Body of pancreas (tissue), 4 donors: Measurements from ENCODE around the gene CADPS. TPM values are rescaled to one million over a fixed set of nuclear protein-coding genes. Genes with fewer than 3 reads are reported as not detected.

Experiments
- ATAC-seq: fragments of 150-250 bp; one replicate; pipeline ENCODE4 v1.9.1; 2016
- DNase-seq, 4 donors: peaks; one replicate each; pipeline ENCODE4 v3.0.0-alpha.2; 2019
- H3K27ac ChIP-seq, 4 donors: fragments of 200-600 bp; sonication (generic); 1 replicate in 3 of 4; 2 replicates in 1 of 4; pipeline versions ENCODE4 v1.5.1 to v1.6.1; 2016 to 2019; ENCODE audit warnings: mild to moderate bottlenecking in 1 of 4, mixed read lengths in 1 of 4, moderate library complexity in 1 of 4
- H3K27me3 ChIP-seq, 2 donors: fragments of 200-600 bp; sonication (generic); one replicate each; pipeline ENCODE4 v1.6.0; 2016; ENCODE audit warnings: mild to moderate bottlenecking in 1 of 2
- H3K36me3 ChIP-seq, 2 donors: fragments of 200-600 bp; sonication (generic); replicated peaks in 1 of 2; 2 replicates each; pipeline ENCODE4 v1.5.1; 2016; ENCODE audit warnings: low read depth in 2 of 2; ENCODE audit not compliant: insufficient read depth in 1 of 2
- H3K4me1 ChIP-seq: fragments of 200-600 bp; sonication (generic); one replicate; pipeline ENCODE4 v1.6.0; 2016
- H3K4me3 ChIP-seq, 2 donors: fragments of 200-600 bp; sonication (generic); 1 replicate in 1 of 2; 2 replicates in 1 of 2; pipeline ENCODE4 v1.5.1; 2016 to 2019
- H3K9me3 ChIP-seq, 3 donors: fragments of 200-600 bp; sonication (generic); 1 replicate in 2 of 3; 2 replicates in 1 of 3; pipeline ENCODE4 v1.5.1; 2016
- POLR2A ChIP-seq, 3 donors: fragments of 450-650 bp; IDR thresholded peaks; one replicate each; pipeline ENCODE4 v1.6.1; 2016; ENCODE audit warnings: antibody characterized with exemption in 3 of 3, mild to moderate bottlenecking in 2 of 3
- WGBS, 2 donors: methylation state at CpG; one replicate each; pipeline ENCODE4 v1.1.5; 2017; 5-methylcytosine and 5-hydroxymethylcytosine counted together
- intact Hi-C: fragments of 100-400 bp; cut with DNase I; formaldehyde crosslinking; loops from one replicate; pipeline ENCODE4 v1.15.1; 2023
- total RNA-seq, 2 donors: library from RNA; depleted of rRNA; stranded (reverse); fragments of >200 nt; gene quantifications; one replicate each; pipeline ENCODE4 v1.1.0, GENCODE V29; 2016
- TF ChIP-seq, protein P1 (sequence below), 7 experiments: fragments of 450-650 bp in 4 of 7; fragments of 200-600 bp in 3 of 7; sonication (generic) in 3 of 7; IDR thresholded peaks; one replicate each; pipeline ENCODE4 v1.5.1; 2016 to 2019; ENCODE audit warnings: antibody characterized with exemption in 7 of 7

CADPS gene
- total RNA-seq, 2 donors from 2014 or later: 22.1 to 67.6 TPM

DNA sequence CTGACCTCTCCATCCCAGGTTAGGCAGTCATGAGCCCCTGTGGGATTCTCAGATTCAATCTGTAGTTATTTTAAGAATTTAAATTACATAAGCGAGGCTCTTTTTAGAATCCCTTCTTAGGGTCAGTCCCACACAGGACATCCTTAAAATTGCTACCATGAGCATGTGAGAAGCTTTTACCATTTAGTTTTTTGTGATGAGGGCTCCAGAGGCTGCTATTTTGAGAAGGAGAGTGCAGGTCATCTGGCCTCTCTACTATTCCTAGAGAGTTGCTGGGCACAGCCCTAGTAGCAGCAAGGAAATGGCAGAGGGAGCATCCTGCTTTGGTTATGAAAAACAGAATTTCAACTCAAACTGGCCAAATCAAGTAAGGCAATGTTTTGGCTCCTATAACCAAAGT is 13.6 kb upstream of the CADPS start:
- Histone ChIP-seq H3K36me3 (no peaks in the 10 kb centered on the region), H3K27ac (no peak overlapping the region), H3K4me1 (no peaks in the 10 kb centered on the region), H3K9me3 (no peaks in the 10 kb centered on the region), H3K4me3 (no peak overlapping the region), H3K27me3 (no peaks in the 10 kb centered on the region)
- no peak for TF ChIP-seq POLR2A (IDR thresholded peaks at IDR 0.05)
- TF ChIP-seq, protein P1, sequence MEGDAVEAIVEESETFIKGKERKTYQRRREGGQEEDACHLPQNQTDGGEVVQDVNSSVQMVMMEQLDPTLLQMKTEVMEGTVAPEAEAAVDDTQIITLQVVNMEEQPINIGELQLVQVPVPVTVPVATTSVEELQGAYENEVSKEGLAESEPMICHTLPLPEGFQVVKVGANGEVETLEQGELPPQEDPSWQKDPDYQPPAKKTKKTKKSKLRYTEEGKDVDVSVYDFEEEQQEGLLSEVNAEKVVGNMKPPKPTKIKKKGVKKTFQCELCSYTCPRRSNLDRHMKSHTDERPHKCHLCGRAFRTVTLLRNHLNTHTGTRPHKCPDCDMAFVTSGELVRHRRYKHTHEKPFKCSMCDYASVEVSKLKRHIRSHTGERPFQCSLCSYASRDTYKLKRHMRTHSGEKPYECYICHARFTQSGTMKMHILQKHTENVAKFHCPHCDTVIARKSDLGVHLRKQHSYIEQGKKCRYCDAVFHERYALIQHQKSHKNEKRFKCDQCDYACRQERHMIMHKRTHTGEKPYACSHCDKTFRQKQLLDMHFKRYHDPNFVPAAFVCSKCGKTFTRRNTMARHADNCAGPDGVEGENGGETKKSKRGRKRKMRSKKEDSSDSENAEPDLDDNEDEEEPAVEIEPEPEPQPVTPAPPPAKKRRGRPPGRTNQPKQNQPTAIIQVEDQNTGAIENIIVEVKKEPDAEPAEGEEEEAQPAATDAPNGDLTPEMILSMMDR (IDR thresholded peaks at IDR 0.05): no peak
- intact Hi-C loops: no loop called here
- DNase-seq (no peak), ATAC-seq (no peak)
- WGBS, 2 donors: 58 to 82% methylated on average over 1 of the region's 1 CpG

DNA sequence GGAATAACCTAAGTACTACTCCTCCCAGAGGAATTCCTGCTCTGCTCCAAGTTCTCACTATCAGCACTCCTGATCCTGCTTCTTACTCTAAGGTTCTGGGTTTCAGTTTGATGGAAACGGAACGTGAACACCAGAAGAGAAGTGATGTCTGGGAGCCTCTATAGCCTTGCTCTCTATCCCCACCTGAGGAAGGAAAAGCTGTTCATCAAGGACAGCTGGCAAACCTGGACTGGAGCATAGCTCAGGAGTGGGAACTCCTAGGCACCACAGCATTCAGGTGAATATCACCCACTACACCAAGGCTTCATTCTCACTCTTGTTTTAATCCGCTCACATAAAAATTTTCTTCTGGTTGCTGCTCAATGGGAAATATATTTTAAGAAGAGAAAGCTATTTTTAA is 13.0 kb upstream of the CADPS start:
- H3K36me3 ChIP-seq: no peaks in the 10 kb centered on the region
- no peak overlapping the region for H3K27ac ChIP-seq
- H3K4me3 ChIP-seq: no peak overlapping the region
- DNase-seq: peak in 1 of 4 donors; percentile 10
- H3K27me3 ChIP-seq: no peaks in the 10 kb centered on the region
- ATAC-seq: no peak
- WGBS, 2 donors: 31 to 32% methylated on average over 3 of the region's 3 CpGs
- intact Hi-C loops: no loop called here
- TF ChIP-seq, protein P1 (IDR thresholded peaks at IDR 0.05): no peak
- TF ChIP-seq POLR2A (IDR thresholded peaks at IDR 0.05): no peak
- H3K9me3 ChIP-seq: no peaks in the 10 kb centered on the region
- H3K4me1 ChIP-seq: no peaks in the 10 kb centered on the region

DNA sequence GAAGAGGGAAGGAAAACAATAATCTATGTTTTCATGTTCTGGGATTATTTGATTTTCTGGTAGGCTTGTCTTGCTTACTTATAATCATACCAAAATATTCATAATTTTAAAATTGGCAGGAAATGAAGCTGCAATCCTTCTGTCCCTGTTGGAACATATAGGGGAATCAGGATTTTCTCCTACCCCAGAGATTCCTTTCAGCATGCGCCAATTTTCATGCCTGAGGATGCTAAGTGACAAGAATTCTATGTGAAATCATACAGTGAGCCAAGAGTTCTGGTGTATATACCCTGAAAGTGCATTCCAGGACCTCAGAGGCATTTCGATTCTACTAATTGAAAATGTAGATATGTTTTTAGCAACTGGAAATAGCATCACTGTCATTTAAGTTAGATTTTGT is 9.9 kb upstream of the CADPS start:
- no peaks in the 10 kb centered on the region for H3K27me3 ChIP-seq
- H3K4me1 ChIP-seq: no peaks in the 10 kb centered on the region
- ATAC-seq (no peak), DNase-seq (no peak)
- no peaks in the 10 kb centered on the region for H3K9me3 ChIP-seq
- intact Hi-C loops: no loop called here
- 70% methylated on average over 2 of the region's 2 CpGs for WGBS, 2 donors
- H3K36me3 ChIP-seq: no peaks in the 10 kb centered on the region
- no peak overlapping the region for H3K27ac ChIP-seq
- TF ChIP-seq, protein P1 (IDR thresholded peaks at IDR 0.05): no peak
- no peak for TF ChIP-seq POLR2A (IDR thresholded peaks at IDR 0.05)
- H3K4me3 ChIP-seq: no peak overlapping the region

DNA sequence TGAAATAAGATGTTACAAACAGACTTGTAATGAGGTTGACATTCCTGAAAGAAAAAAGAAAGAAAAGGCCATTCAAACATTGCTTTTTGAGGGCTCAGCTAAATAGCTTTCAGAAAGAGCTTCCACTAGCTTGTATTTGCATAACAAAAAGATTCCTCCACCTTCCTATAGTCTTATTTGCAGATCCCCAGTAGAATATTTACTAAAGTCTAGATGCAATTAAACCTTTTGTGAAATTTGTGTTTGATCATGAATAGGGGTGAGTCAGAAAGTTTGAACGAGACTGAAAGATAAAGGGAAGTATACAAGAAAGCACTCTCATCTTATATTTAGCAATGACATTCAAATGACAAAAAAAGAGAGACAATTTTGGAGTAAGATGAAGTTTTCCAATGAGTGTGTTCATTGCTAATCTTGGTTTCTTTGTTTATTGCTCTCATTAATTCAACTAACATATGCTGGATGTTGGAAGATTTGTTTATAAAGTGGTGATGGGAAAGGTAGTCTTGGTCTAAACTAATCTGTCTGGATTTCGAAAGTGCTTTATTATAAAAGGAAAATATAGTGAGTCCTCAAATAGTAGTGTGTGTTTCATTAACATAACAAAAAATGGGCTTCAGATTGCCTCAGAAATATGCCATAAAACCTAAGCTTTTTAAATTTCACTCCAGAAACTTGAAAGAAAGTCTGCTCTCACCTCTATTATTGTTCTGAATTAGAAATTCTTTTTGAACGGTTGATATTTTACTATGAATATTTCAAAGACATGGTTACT is 9.1 kb upstream of the CADPS start:
- intact Hi-C loops: no loop called here
- TF ChIP-seq POLR2A (IDR thresholded peaks at IDR 0.05): no peak
- TF ChIP-seq, protein P1 (IDR thresholded peaks at IDR 0.05): no peak
- no peak for ATAC-seq
- no peak for DNase-seq
- Histone ChIP-seq H3K4me1 (no peaks in the 10 kb centered on the region), H3K4me3 (no peak overlapping the region), H3K36me3 (no peaks in the 10 kb centered on the region), H3K27me3 (no peaks in the 10 kb centered on the region), H3K9me3 (no peaks in the 10 kb centered on the region), H3K27ac (no peak overlapping the region)
- WGBS, 2 donors: 35 to 57% methylated on average over 3 of the region's 3 CpGs

DNA sequence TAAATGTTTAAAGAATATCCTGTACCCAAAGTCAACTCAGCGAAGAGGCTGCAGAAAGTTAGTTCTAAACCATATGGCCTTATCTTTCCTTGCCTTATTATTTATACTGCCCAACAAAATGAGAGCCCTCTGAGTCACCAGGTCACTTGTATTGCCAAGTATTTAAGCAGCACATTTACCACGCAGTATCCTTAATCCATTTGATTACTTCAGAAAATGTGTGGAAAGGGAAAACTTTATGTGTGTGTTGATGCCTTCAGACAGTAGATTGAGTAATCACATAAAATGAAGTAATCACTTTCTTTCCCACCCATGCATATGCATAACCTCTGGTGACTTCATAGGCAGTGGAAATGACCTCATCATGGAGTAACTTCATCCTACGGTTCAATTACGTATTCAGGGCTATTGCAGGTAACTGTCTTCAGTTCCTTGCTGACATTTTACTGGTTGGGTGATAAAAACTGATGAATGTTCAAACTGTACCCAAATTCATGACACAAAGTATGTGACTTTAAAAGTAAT is 7.5 kb upstream of the CADPS start:
- intact Hi-C loops: no loop called here
- H3K4me1 ChIP-seq: no peaks in the 10 kb centered on the region
- no peak for ATAC-seq
- no peaks in the 10 kb centered on the region for H3K9me3 ChIP-seq
- no peaks in the 10 kb centered on the region for H3K27me3 ChIP-seq
- DNase-seq: no peak
- WGBS, 2 donors: 75 to 76% methylated on average over 4 of the region's 4 CpGs
- no peaks in the 10 kb centered on the region for H3K36me3 ChIP-seq
- no peak overlapping the region for H3K27ac ChIP-seq
- no peak overlapping the region for H3K4me3 ChIP-seq
- TF ChIP-seq POLR2A (IDR thresholded peaks at IDR 0.05): no peak
- TF ChIP-seq, protein P1 (IDR thresholded peaks at IDR 0.05): no peak
